ENCODE measurements around the gene MYL6. TPM values are rescaled to one million over a fixed set of nuclear protein-coding genes. Genes with fewer than 3 reads are reported as not detected.
A peak's percentile ranks its signal among the peaks of the same experiment; 100 is the strongest.

The MYL6 gene
- total and polyA plus RNA-seq, 9 of the 15 experiments (the other 6 are each of a cell fraction or from before 2014, with no cell fraction given), result 557 to 1,664 (median 958) TPM

DNA sequence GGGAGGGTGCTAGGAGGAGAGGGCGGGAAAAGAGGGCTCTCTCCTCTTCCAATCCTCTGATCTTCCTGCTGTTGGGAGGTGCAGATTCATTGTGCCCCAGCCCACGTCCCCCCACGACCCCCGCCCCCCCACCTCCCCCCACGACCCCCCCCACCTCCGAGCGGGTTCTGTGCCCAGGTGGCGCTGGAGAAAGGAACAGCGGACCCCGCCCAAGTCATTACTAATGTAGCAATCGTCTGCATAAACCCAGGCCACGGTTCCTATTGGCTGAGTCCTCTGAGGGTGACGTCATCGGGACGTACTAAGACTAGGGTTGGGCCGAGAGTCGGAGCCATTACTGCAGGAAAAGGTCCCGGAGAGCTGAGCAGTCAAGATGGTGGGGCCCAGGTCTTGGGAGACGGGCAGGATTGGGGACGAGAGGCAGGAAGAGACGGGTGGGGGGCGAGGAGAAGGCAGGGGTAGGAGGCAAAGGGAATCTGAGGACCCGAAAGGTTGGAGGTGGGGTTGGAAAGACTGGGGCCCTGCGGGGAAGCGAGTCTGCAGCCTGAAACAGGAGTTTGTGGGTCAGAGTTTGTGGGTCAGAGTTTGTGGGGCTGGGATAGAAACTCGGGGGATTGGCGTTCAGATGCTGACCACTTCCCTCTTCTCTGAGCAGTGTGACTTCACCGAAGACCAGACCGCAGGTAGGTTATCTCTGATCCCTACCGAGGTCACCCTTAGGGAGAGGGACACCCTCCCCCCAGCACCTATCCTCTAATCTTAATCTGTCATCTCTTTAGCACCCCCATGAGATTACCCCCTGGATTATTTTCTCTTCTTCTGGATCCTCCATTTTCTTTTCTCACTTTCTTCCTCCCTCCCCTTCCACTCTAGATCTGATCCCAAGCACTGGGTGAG, at the start of gene MYL6 (continued):
- TF ChIP-seq ZBTB8A (IDR thresholded peaks at IDR 0.05; ENCODE audit: partially characterized antibody) (no peak), ZNF583 (CRISPR knock-in tag; IDR thresholded peaks at IDR 0.05) (no peak), ARNT (IDR thresholded peaks at IDR 0.05) (peak in 1 of 2 experiments; percentile 65; a peak in 2 of 4 replicates), ATF1 (CRISPR knock-in tag; IDR thresholded peaks at IDR 0.05) (peak; percentile 64; the same call in 1 of the 2 replicates), ATF1 (tag; IDR thresholded peaks at IDR 0.05) (peak; percentile 96), SIN3A (IDR thresholded peaks at IDR 0.05; ENCODE audit: borderline replicate concordance in 2 of 2, control insufficient read depth in 1 of 2, low read depth in 2 of 2, low read length in 2 of 2) (peak; percentile 32 to 34; a peak in 1 of 4 replicates), CBX3 (IDR thresholded peaks at IDR 0.05; ENCODE audit: borderline replicate concordance in 1 of 2, low read length in 2 of 2) (no peak)
- TF ChIP-seq, protein P1, sequence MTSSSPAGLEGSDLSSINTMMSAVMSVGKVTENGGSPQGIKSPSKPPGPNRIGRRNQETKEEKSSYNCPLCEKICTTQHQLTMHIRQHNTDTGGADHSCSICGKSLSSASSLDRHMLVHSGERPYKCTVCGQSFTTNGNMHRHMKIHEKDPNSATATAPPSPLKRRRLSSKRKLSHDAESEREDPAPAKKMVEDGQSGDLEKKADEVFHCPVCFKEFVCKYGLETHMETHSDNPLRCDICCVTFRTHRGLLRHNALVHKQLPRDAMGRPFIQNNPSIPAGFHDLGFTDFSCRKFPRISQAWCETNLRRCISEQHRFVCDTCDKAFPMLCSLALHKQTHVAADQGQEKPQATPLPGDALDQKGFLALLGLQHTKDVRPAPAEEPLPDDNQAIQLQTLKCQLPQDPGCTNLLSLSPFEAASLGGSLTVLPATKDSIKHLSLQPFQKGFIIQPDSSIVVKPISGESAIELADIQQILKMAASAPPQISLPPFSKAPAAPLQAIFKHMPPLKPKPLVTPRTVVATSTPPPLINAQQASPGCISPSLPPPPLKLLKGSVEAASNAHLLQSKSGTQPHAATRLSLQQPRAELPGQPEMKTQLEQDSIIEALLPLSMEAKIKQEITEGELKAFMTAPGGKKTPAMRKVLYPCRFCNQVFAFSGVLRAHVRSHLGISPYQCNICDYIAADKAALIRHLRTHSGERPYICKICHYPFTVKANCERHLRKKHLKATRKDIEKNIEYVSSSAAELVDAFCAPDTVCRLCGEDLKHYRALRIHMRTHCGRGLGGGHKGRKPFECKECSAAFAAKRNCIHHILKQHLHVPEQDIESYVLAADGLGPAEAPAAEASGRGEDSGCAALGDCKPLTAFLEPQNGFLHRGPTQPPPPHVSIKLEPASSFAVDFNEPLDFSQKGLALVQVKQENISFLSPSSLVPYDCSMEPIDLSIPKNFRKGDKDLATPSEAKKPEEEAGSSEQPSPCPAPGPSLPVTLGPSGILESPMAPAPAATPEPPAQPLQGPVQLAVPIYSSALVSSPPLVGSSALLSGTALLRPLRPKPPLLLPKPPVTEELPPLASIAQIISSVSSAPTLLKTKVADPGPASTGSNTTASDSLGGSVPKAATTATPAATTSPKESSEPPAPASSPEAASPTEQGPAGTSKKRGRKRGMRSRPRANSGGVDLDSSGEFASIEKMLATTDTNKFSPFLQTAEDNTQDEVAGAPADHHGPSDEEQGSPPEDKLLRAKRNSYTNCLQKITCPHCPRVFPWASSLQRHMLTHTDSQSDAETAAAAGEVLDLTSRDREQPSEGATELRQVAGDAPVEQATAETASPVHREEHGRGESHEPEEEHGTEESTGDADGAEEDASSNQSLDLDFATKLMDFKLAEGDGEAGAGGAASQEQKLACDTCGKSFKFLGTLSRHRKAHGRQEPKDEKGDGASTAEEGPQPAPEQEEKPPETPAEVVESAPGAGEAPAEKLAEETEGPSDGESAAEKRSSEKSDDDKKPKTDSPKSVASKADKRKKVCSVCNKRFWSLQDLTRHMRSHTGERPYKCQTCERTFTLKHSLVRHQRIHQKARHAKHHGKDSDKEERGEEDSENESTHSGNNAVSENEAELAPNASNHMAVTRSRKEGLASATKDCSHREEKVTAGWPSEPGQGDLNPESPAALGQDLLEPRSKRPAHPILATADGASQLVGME (CRISPR knock-in tag; IDR thresholded peaks at IDR 0.05), result peak; percentile 37; the same call in 1 of the 2 replicates
- TF ChIP-seq, protein P2, sequence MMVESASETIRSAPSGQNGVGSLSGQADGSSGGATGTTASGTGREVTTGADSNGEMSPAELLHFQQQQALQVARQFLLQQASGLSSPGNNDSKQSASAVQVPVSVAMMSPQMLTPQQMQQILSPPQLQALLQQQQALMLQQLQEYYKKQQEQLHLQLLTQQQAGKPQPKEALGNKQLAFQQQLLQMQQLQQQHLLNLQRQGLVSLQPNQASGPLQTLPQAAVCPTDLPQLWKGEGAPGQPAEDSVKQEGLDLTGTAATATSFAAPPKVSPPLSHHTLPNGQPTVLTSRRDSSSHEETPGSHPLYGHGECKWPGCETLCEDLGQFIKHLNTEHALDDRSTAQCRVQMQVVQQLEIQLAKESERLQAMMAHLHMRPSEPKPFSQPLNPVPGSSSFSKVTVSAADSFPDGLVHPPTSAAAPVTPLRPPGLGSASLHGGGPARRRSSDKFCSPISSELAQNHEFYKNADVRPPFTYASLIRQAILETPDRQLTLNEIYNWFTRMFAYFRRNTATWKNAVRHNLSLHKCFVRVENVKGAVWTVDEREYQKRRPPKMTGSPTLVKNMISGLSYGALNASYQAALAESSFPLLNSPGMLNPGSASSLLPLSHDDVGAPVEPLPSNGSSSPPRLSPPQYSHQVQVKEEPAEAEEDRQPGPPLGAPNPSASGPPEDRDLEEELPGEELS (CRISPR knock-in tag; IDR thresholded peaks at IDR 0.05; ENCODE audit: borderline replicate concordance), result 0 out of 2 replicates have a peak, but pooled peaks have one; percentile 47
- TF ChIP-seq, protein P3, sequence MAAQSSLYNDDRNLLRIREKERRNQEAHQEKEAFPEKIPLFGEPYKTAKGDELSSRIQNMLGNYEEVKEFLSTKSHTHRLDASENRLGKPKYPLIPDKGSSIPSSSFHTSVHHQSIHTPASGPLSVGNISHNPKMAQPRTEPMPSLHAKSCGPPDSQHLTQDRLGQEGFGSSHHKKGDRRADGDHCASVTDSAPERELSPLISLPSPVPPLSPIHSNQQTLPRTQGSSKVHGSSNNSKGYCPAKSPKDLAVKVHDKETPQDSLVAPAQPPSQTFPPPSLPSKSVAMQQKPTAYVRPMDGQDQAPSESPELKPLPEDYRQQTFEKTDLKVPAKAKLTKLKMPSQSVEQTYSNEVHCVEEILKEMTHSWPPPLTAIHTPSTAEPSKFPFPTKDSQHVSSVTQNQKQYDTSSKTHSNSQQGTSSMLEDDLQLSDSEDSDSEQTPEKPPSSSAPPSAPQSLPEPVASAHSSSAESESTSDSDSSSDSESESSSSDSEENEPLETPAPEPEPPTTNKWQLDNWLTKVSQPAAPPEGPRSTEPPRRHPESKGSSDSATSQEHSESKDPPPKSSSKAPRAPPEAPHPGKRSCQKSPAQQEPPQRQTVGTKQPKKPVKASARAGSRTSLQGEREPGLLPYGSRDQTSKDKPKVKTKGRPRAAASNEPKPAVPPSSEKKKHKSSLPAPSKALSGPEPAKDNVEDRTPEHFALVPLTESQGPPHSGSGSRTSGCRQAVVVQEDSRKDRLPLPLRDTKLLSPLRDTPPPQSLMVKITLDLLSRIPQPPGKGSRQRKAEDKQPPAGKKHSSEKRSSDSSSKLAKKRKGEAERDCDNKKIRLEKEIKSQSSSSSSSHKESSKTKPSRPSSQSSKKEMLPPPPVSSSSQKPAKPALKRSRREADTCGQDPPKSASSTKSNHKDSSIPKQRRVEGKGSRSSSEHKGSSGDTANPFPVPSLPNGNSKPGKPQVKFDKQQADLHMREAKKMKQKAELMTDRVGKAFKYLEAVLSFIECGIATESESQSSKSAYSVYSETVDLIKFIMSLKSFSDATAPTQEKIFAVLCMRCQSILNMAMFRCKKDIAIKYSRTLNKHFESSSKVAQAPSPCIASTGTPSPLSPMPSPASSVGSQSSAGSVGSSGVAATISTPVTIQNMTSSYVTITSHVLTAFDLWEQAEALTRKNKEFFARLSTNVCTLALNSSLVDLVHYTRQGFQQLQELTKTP (IDR thresholded peaks at IDR 0.05; ENCODE audit: low read depth in 1 of 2, partially characterized antibody in 2 of 2), result peak; percentile 55 to 91

Measured in K562 (cell line).